GM19455 (cell line): ENCODE results near the gene LIN54.
A peak's percentile ranks its signal among the peaks of the same experiment; 100 is the strongest.

Source experiments
- ATAC-seq: cut with Tn5 transposase; IDR thresholded peaks from one replicate; pipeline ENCODE4 v1.9.1; 2021; ENCODE audit not compliant: unreplicated experiment

Gene LIN54

DNA sequence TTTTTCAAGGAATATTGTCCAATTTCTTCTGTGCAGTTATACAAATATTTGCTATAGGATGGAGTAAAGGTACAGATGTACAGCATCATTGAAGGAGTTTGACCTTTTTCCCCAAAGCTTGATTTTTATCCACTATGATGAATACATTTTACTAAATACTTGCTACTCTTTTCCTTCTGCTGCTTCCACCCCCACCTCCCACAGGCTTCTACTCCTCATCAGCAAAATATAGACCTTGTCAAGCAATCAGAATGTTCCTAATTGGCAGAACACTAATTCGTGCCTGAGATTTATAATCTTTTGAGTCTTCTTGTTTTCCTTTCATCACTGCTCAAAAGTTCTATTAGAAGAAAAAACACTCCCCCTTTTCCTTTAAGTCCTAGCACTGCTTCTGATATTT lies 113.9 kb downstream of the LIN54 start:
- no peak for ATAC-seq

- ATAC-seq: no peak
Measured at GRCh38 chr4:82893942-82894341, 116.7 kb downstream of the LIN54 start.

- ATAC-seq: no peak
Measured at GRCh38 chr4:82892467-82892802, 118.2 kb downstream of the LIN54 start.

DNA sequence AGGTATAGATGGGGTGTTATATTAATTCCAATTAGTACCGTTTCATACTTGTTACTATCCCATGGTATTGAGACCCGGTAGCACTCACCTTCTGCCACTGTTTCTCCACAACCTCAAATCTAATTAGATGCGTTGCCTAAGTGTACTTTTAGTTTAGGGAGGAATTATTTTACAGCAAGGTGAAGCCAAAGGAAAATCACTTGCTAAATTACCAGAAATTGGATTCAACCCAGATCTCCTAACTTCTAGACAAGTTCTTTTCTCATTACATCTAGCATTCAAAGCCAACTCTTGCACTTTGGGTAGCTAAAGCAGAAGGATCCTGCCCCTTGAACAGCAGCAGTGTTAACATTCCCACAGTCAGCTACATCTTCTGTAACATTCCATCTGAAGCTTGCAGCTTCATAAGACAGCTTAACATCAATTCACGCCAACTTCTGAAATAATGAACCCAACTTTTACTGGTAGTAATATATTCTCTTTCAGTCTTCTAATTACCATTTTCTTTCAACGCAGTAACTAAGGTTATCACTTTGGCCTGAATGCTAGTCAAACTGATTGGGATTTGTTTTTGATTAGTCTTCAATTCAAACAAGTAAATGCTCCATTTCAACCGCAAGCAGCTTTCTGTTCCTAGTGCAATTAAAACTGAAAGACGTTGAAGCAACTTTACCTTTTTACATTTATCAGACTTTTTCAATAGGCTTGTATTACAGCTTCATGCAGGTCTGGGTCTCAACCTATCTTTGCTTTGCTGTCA lies 118.7 kb downstream of the LIN54 start:
- peak; percentile 6 for ATAC-seq

GRCh38 chr4:82890901-82891706 lies 119.5 kb downstream of the LIN54 start, which contains the start of gene SEC31A:
TSS of gene SEC31A (minus strand) at chr4:82891153. CDS start at chr4:82881936, 9,217 bp downstream.
- peak; percentile 92 for ATAC-seq

GRCh38 chr4:82890528-82890900 lies 120.1 kb downstream of the LIN54 start:
- no peak for ATAC-seq

DNA sequence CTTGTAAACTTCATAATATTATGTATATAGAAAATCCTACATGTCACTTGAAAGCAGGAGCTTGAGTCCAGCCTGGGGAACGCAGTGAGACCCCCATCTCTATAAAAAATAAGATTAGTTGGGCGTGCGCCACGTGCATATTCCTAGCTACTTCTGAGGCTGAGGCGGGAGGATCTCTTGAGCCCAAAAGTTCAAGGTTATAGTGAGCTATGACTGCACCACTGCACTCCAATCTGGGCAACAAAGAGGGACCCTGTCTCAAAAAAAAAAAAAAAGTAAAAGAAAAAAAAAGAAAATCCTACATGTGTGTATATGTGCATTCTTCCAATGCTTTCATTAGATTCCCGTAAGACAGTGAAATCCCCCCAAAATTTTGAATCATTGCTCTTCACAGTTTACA lies 121.3 kb downstream of the LIN54 start:
- no peak for ATAC-seq

GRCh38 chr4:82886147-82886942 lies 124.3 kb downstream of the LIN54 start:
- no peak for ATAC-seq

GRCh38 chr4:82885410-82885809 lies 125.2 kb downstream of the LIN54 start:
- no peak for ATAC-seq
